Vagina (tissue), 2 donors: ENCODE results near the gene CEP128.

Experiments used
- POLR2A ChIP-seq, 2 donors: fragments of 450-650 bp; IDR thresholded peaks; one replicate each; pipeline ENCODE4 v1.6.1; 2017; ENCODE audit warnings: antibody characterized with exemption in 2 of 2, mild to moderate bottlenecking in 2 of 2, moderate library complexity in 2 of 2
- POLR2AphosphoS5 ChIP-seq, 2 donors: sonication (generic); formaldehyde crosslinking; IDR thresholded peaks; one replicate each; pipeline ENCODE4 v1.9.0; 2017; ENCODE audit warnings: antibody characterized with exemption in 2 of 2, mild to moderate bottlenecking in 2 of 2, low read depth in 1 of 2; ENCODE audit not compliant: insufficient read depth in 1 of 2

DNA sequence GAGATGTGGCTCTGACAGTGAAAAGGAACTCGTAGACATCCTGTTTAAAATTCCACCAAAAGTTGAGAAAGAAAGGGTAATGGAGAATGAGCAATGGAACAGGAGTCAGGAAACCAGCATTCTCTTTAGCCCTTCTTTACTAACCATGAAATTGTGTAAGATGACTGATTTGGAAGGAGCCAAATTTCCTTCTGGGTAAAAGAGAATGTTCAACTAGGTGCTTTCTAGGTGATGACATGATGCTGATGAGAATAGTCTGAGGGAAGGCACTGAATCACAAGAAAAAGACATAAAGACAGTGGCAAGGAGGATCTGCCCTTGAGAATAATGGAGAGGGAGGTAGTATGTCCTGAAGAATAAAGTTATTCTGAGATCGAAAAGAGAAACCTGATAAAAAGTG, 16.1 kb upstream of the CEP128 start:
- no peak for TF ChIP-seq POLR2A (IDR thresholded peaks at IDR 0.05)
- no peak for TF ChIP-seq POLR2AphosphoS5 (IDR thresholded peaks at IDR 0.05; ENCODE audit: insufficient read depth in 1 of 2, low read depth in 1 of 2)
